Measurements from ENCODE around the gene HMMR.

Gene HMMR

GRCh38 chr5:163478126-163478981 lies 17.9 kb downstream of the HMMR start:
- Histone ChIP-seq H3K4me2 (ENCODE audit: low read length) (no peak overlapping the region), H3K9ac (no peak overlapping the region), H3K4me3 (ENCODE audit: low read depth, low read length) (no peak overlapping the region), H3K27me3 (ENCODE audit: control insufficient read depth, insufficient read depth, low read length) (no peaks in the 10 kb centered on the region), H3K79me2 (no peaks in the 10 kb centered on the region), H3K9me3 (ENCODE audit: control insufficient read depth, low read length) (no peaks in the 10 kb centered on the region), H3K27ac (no peak overlapping the region), H3K36me3 (ENCODE audit: control insufficient read depth, insufficient read depth, low read length) (no peaks in the 10 kb centered on the region), H2AFZ (no peak overlapping the region), H3K4me1 (no peaks in the 10 kb centered on the region)
- no peak for TF ChIP-seq CTCF (IDR thresholded peaks at IDR 0.05)

GRCh38 chr5:163478982-163479271 lies 18.5 kb downstream of the HMMR start:
- no peak overlapping the region for H3K27ac ChIP-seq
- no peak for TF ChIP-seq CTCF (IDR thresholded peaks at IDR 0.05)
- no peak overlapping the region for H3K4me3 ChIP-seq (ENCODE audit: low read depth, low read length)
- no peak overlapping the region for H3K9ac ChIP-seq
- H3K4me1 ChIP-seq = no peaks in the 10 kb centered on the region
- H3K36me3 ChIP-seq (ENCODE audit: control insufficient read depth, insufficient read depth, low read length) = no peaks in the 10 kb centered on the region
- no peaks in the 10 kb centered on the region for H3K27me3 ChIP-seq (ENCODE audit: control insufficient read depth, insufficient read depth, low read length)
- H3K4me2 ChIP-seq (ENCODE audit: low read length) = no peak overlapping the region
- H3K9me3 ChIP-seq (ENCODE audit: control insufficient read depth, low read length) = no peaks in the 10 kb centered on the region
- no peaks in the 10 kb centered on the region for H3K79me2 ChIP-seq
- no peak overlapping the region for H2AFZ ChIP-seq

- H3K4me3 ChIP-seq (ENCODE audit: low read depth, low read length) = no peak overlapping the region
- TF ChIP-seq CTCF (IDR thresholded peaks at IDR 0.05) = no peak
- no peak overlapping the region for H3K9ac ChIP-seq
Measured at GRCh38 chr5:163489055-163489744, 28.8 kb downstream of the HMMR start.

GRCh38 chr5:163489745-163490075 lies 29.3 kb downstream of the HMMR start:
- no peak overlapping the region for H3K4me3 ChIP-seq (ENCODE audit: low read depth, low read length)
- no peak overlapping the region for H3K4me2 ChIP-seq (ENCODE audit: low read length)
- H3K27ac ChIP-seq = no peak overlapping the region
- TF ChIP-seq CTCF (IDR thresholded peaks at IDR 0.05) = no peak
- H3K36me3 ChIP-seq (ENCODE audit: control insufficient read depth, insufficient read depth, low read length) = no peaks in the 10 kb centered on the region
- no peaks in the 10 kb centered on the region for H3K79me2 ChIP-seq
- H2AFZ ChIP-seq = no peak overlapping the region
- H3K4me1 ChIP-seq = no peaks in the 10 kb centered on the region
- no peaks in the 10 kb centered on the region for H3K9me3 ChIP-seq (ENCODE audit: control insufficient read depth, low read length)
- H3K9ac ChIP-seq = no peak overlapping the region
- no peaks in the 10 kb centered on the region for H3K27me3 ChIP-seq (ENCODE audit: control insufficient read depth, insufficient read depth, low read length)

More at GRCh38 chr5:163489055-163489744, 28.8 kb downstream of the HMMR start:
- Histone ChIP-seq H3K36me3 (ENCODE audit: control insufficient read depth, insufficient read depth, low read length) (no peaks in the 10 kb centered on the region), H2AFZ (no peak overlapping the region), H3K27ac (no peak overlapping the region), H3K4me2 (ENCODE audit: low read length) (no peak overlapping the region), H3K9me3 (ENCODE audit: control insufficient read depth, low read length) (no peaks in the 10 kb centered on the region), H3K27me3 (ENCODE audit: control insufficient read depth, insufficient read depth, low read length) (no peaks in the 10 kb centered on the region), H3K79me2 (no peaks in the 10 kb centered on the region), H3K4me1 (no peaks in the 10 kb centered on the region)
